ENCODE measurements around the gene CFAP46.

The CFAP46 gene

GRCh38 chr10:132786884-132787494 is 155.4 kb downstream of the CFAP46 start:
- Histone ChIP-seq H2BK120ac (ENCODE audit: low read depth, low read length) (no peak overlapping the region), H3K27ac (replicated peaks; ENCODE audit: low read length) (no peak overlapping the region), H2BK12ac (ENCODE audit: low read length) (no peak overlapping the region), H3K79me1 (ENCODE audit: low read depth, low read length) (no peaks in the 10 kb centered on the region), H3K23ac (ENCODE audit: low read depth, low read length, poor library complexity) (peak overlapping the region; percentile 55), H3K9me3 (replicated peaks in 1 of 2; ENCODE audit: control insufficient read depth in 2 of 2, insufficient read depth in 1 of 2, low read depth in 1 of 2, low read length in 2 of 2) (peaks cover 0 to 16% of the 10 kb centered on the region in 2 donors), H3K9ac (ENCODE audit: low read depth, low read length, poor library complexity) (no peak overlapping the region), H3K27me3 (ENCODE audit: control insufficient read depth in 3 of 3, insufficient read depth in 3 of 3, low read depth in 1 of 3, low read length in 3 of 3) (peaks cover 48 to 86% (median 69%) of the 10 kb centered on the region in 3 experiments), H3K18ac (ENCODE audit: low read length) (peak overlapping the region; percentile 64), H4K91ac (ENCODE audit: low read depth, low read length, poor library complexity) (no peak overlapping the region), H3K14ac (ENCODE audit: low read length) (no peak overlapping the region), H4K8ac (ENCODE audit: low read depth, low read length) (no peak overlapping the region), H2AK5ac (ENCODE audit: low read depth, low read length) (no peak overlapping the region), H3K4me2 (ENCODE audit: insufficient read depth, low read length, poor library complexity, severe bottlenecking) (peak overlapping the region; percentile 54), H2AFZ (ENCODE audit: low read length) (peak overlapping the region; percentile 82), H2BK5ac (ENCODE audit: low read length) (no peak overlapping the region), H3K36me3 (replicated peaks in 1 of 2; ENCODE audit: control insufficient read depth in 2 of 2, insufficient read depth in 2 of 2, low read length in 2 of 2) (peaks cover 0 to 13% of the 10 kb centered on the region in 2 donors), H3K4ac (ENCODE audit: low read length) (no peak overlapping the region), H3K4me1 (ENCODE audit: control insufficient read depth in 2 of 2, insufficient read depth in 1 of 2, low read depth in 1 of 2, low read length in 2 of 2) (peaks cover 0 to 22% of the 10 kb centered on the region in 2 donors), H2BK15ac (ENCODE audit: low read length) (no peak overlapping the region), H3K4me3 (ENCODE audit: low read length in 2 of 2) (peak overlapping the region in 1 of 2 donors; percentile 36)
- DNase-seq (ENCODE audit: low spot score): no peak
- no CpG with 5 or more reads among the region's 80 CpGs for whole genome bisulfite sequencing, 2 donors (ENCODE audit: extremely low coverage in 2 of 2, insufficient read length in 2 of 2, insufficient replicate concordance in 1 of 2)

- H3K4me1 ChIP-seq (ENCODE audit: control insufficient read depth in 2 of 2, insufficient read depth in 1 of 2, low read depth in 1 of 2, low read length in 2 of 2): peaks cover 0 to 22% of the 10 kb centered on the region in 2 donors
- no peak overlapping the region for H4K8ac ChIP-seq (ENCODE audit: low read depth, low read length)
- peak overlapping the region; percentile 82 for H2AFZ ChIP-seq (ENCODE audit: low read length)
- H3K4ac ChIP-seq (ENCODE audit: low read length): no peak overlapping the region
- no peak overlapping the region for H2BK120ac ChIP-seq (ENCODE audit: low read depth, low read length)
- peaks cover 48 to 89% (median 69%) of the 10 kb centered on the region in 3 experiments for H3K27me3 ChIP-seq (ENCODE audit: control insufficient read depth in 3 of 3, insufficient read depth in 3 of 3, low read depth in 1 of 3, low read length in 3 of 3)
- peak overlapping the region; percentile 87 for H3K18ac ChIP-seq (ENCODE audit: low read length)
- H3K79me1 ChIP-seq (ENCODE audit: low read depth, low read length): no peaks in the 10 kb centered on the region
- H3K9me3 ChIP-seq (replicated peaks in 1 of 2; ENCODE audit: control insufficient read depth in 2 of 2, insufficient read depth in 1 of 2, low read depth in 1 of 2, low read length in 2 of 2): peaks cover 0 to 16% of the 10 kb centered on the region in 2 donors
- DNase-seq (ENCODE audit: low spot score): no peak
- no peak overlapping the region for H4K91ac ChIP-seq (ENCODE audit: low read depth, low read length, poor library complexity)
- H2BK15ac ChIP-seq (ENCODE audit: low read length): no peak overlapping the region
- H2AK5ac ChIP-seq (ENCODE audit: low read depth, low read length): no peak overlapping the region
- H3K4me3 ChIP-seq (ENCODE audit: low read length in 2 of 2): peak overlapping the region in 1 of 2 donors; percentile 36
- H2BK12ac ChIP-seq (ENCODE audit: low read length): no peak overlapping the region
- peak overlapping the region; percentile 18 for H3K4me2 ChIP-seq (ENCODE audit: insufficient read depth, low read length, poor library complexity, severe bottlenecking)
- WGBS, 2 donors (ENCODE audit: extremely low coverage in 2 of 2, insufficient read length in 2 of 2, insufficient replicate concordance in 1 of 2): no CpG with 5 or more reads among the region's 58 CpGs
- no peak overlapping the region for H3K27ac ChIP-seq (replicated peaks; ENCODE audit: low read length)
- no peak overlapping the region for H2BK5ac ChIP-seq (ENCODE audit: low read length)
- no peak overlapping the region for H3K9ac ChIP-seq (ENCODE audit: low read depth, low read length, poor library complexity)
- H3K23ac ChIP-seq (ENCODE audit: low read depth, low read length, poor library complexity): no peak overlapping the region
- H3K14ac ChIP-seq (ENCODE audit: low read length): no peak overlapping the region
- peaks cover 0 to 18% of the 10 kb centered on the region in 2 donors for H3K36me3 ChIP-seq (replicated peaks in 1 of 2; ENCODE audit: control insufficient read depth in 2 of 2, insufficient read depth in 2 of 2, low read length in 2 of 2)
Measured at GRCh38 chr10:132786476-132786883, 155.9 kb downstream of the CFAP46 start.

- peaks cover 0 to 22% of the 10 kb centered on the region in 2 donors for H3K4me1 ChIP-seq (ENCODE audit: control insufficient read depth in 2 of 2, insufficient read depth in 1 of 2, low read depth in 1 of 2, low read length in 2 of 2)
- H3K23ac ChIP-seq (ENCODE audit: low read depth, low read length, poor library complexity): peak within 1 kb of the TSS; percentile 55
- H4K91ac ChIP-seq (ENCODE audit: low read depth, low read length, poor library complexity): no peak within 1 kb of the TSS
- no peak within 1 kb of the TSS for H3K14ac ChIP-seq (ENCODE audit: low read length)
- H3K36me3 ChIP-seq (replicated peaks in 1 of 2; ENCODE audit: control insufficient read depth in 2 of 2, insufficient read depth in 2 of 2, low read length in 2 of 2): peaks cover 0 to 18% of the 10 kb centered on the region in 2 donors
- peak within 1 kb of the TSS; percentile 85 for H2AFZ ChIP-seq (ENCODE audit: low read length)
- no peak within 1 kb of the TSS for H3K27ac ChIP-seq (replicated peaks; ENCODE audit: low read length)
- peak within 1 kb of the TSS; percentile 77 for H3K4me2 ChIP-seq (ENCODE audit: insufficient read depth, low read length, poor library complexity, severe bottlenecking)
- peak; percentile 21 for DNase-seq (ENCODE audit: low spot score)
- peaks cover 48 to 92% (median 66%) of the 10 kb centered on the region in 3 experiments for H3K27me3 ChIP-seq (ENCODE audit: control insufficient read depth in 3 of 3, insufficient read depth in 3 of 3, low read depth in 1 of 3, low read length in 3 of 3)
- H2BK120ac ChIP-seq (ENCODE audit: low read depth, low read length): no peak within 1 kb of the TSS
- H4K8ac ChIP-seq (ENCODE audit: low read depth, low read length): no peak within 1 kb of the TSS
- WGBS, 2 donors (ENCODE audit: extremely low coverage in 2 of 2, insufficient read length in 2 of 2, insufficient replicate concordance in 1 of 2): no CpG with 5 or more reads among the region's 119 CpGs
- H2BK15ac ChIP-seq (ENCODE audit: low read length): no peak within 1 kb of the TSS
- no peak within 1 kb of the TSS for H3K4ac ChIP-seq (ENCODE audit: low read length)
- H3K9ac ChIP-seq (ENCODE audit: low read depth, low read length, poor library complexity): no peak within 1 kb of the TSS
- peak within 1 kb of the TSS; percentile 87 for H3K18ac ChIP-seq (ENCODE audit: low read length)
- H3K4me3 ChIP-seq (ENCODE audit: low read length in 2 of 2): peak within 1 kb of the TSS in 1 of 2 donors; percentile 46
- H2BK12ac ChIP-seq (ENCODE audit: low read length): no peak within 1 kb of the TSS
- peaks cover 0 to 16% of the 10 kb centered on the region in 2 donors for H3K9me3 ChIP-seq (replicated peaks in 1 of 2; ENCODE audit: control insufficient read depth in 2 of 2, insufficient read depth in 1 of 2, low read depth in 1 of 2, low read length in 2 of 2)
- H3K79me1 ChIP-seq (ENCODE audit: low read depth, low read length): no peaks in the 10 kb centered on the region
- H2AK5ac ChIP-seq (ENCODE audit: low read depth, low read length): peak within 1 kb of the TSS; percentile 94
- H2BK5ac ChIP-seq (ENCODE audit: low read length): no peak within 1 kb of the TSS
Measured at GRCh38 chr10:132785723-132786475, 156.5 kb downstream of the CFAP46 start, which contains the start of gene NKX6-2. NKX6-2 (minus strand) TSS chr10:132786147; CDS start chr10:132785948, 199 bp downstream.

Data from neuronal stem cell (in vitro differentiated cells).